ENCODE data around the gene NOS1AP.

Gene NOS1AP

DNA sequence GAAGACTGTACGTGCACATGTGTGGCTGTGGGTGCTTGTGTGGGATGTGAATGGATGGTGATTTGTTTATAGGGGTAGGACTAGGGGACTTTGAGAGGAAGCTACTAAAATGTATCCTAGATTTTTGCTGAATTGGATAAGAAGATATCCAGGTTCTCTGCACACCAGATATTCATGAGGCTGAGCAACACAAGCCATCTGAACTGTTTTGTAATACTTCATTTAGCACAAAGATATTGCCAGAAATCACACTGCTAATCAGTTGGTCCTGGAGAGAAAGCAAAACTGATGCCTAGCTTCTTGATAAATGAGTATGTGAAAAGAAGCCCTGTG, 135.3 kb downstream of the NOS1AP start:
- H3K4me1 ChIP-seq (ENCODE audit: control insufficient read depth, insufficient read depth, low read length, unreplicated experiment): no peaks in the 10 kb centered on the region
- no peak overlapping the region for H3K4me3 ChIP-seq (ENCODE audit: low read depth, low read length)
- peaks cover 72% of the 10 kb centered on the region for H3K27me3 ChIP-seq (ENCODE audit: insufficient read depth, low read length)
- H3K79me2 ChIP-seq (ENCODE audit: control insufficient read depth, insufficient read depth, low read length, unreplicated experiment): no peaks in the 10 kb centered on the region
- no peak overlapping the region for H3K27ac ChIP-seq (ENCODE audit: low read depth, low read length)
- H3K36me3 ChIP-seq (ENCODE audit: insufficient read depth, low read length): no peaks in the 10 kb centered on the region
- H2AFZ ChIP-seq (ENCODE audit: low read length, unreplicated experiment): no peak overlapping the region

DNA sequence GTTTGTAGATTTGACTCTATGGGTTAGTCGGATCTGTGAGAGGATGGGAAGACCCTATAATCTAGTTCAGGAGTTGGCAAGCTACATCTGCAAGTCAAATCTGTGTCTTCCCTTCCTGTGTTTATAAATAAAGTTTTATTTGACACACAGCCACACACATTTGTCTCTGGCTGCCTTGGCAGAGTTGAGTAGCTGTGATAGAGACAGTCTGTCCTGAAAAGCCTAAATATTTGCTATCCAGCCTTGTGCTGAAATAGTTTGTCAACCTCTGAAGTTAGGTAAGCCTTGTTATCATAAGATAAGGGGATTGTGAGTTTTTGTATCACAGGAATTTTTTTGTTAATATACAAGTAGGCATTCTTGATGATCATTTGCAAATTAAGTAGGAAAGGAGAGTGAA, 136.8 kb downstream of the NOS1AP start:
- no peaks in the 10 kb centered on the region for H3K79me2 ChIP-seq (ENCODE audit: control insufficient read depth, insufficient read depth, low read length, unreplicated experiment)

DNA sequence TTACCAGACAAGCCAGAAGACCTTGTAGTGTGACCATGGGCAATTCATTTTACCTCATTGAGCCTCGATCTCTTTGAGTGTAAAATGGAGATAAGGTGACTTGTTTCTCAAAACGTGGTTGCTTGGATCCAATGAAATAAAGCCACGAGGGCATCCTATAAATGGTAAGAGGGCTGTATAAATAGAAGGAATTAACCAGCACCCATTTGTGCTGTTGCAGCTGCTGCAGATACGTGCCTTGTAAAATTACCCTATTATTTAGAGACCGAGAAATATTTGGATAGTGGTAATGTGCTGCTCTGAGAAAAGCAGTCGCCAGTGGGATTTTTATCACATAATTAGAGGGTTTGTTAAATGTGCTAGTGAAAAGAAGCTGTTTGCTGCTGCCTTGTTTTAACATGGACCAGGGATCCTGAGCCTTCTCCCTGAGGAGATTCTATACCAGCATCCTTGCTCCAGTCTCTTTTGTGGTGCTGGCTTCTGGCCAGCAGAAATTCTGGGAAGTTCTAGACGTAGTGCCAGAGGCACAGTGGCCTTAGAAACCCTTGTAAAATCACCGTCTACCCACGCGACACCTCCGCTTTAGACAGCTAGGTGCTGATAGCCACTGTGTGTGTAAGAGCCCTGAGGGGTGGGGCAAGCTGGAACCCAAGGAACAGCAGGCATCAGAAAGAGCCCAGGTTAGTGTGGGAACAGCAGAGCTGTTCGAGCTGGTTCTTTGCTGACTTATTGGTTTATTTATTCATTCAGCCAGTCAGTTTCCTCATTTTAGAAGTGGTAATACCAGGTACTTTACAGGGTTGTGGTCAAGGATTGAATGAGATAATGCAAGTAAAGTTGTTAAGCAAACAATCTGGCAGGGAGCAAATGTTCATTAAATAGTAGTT, 137.5 kb downstream of the NOS1AP start:
- H3K4me1 ChIP-seq (ENCODE audit: control insufficient read depth, insufficient read depth, low read length, unreplicated experiment): no peaks in the 10 kb centered on the region
- H3K27ac ChIP-seq (ENCODE audit: low read depth, low read length): no peak overlapping the region

More for the DNA sequence above, 136.8 kb downstream of the NOS1AP start:
- Histone ChIP-seq H3K4me3 (ENCODE audit: low read depth, low read length) (no peak overlapping the region), H3K36me3 (ENCODE audit: insufficient read depth, low read length) (no peaks in the 10 kb centered on the region), H2AFZ (ENCODE audit: low read length, unreplicated experiment) (no peak overlapping the region), H3K4me1 (ENCODE audit: control insufficient read depth, insufficient read depth, low read length, unreplicated experiment) (no peaks in the 10 kb centered on the region), H3K27me3 (ENCODE audit: insufficient read depth, low read length) (peaks cover 59% of the 10 kb centered on the region), H3K27ac (ENCODE audit: low read depth, low read length) (no peak overlapping the region)

DNA sequence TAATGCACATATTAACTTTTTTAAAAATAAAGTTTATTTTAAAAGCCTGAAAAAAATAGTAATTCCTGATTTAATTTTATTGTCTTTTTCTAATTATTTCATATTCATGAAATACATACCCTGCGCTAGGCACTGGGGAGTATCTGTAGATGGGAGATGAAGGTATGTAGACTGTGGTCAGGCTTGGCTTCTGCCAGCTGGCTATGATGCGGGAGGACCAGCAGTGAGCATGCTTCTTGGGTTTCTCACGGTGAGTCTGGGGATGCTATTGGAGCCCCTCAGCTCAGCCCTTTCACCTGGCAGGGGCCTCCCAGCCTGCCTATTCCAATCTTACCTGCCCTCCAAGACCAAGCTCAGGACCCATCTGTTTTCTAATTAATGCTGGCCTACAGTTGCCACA, 138.4 kb downstream of the NOS1AP start:
- Histone ChIP-seq H3K4me1 (ENCODE audit: control insufficient read depth, insufficient read depth, low read length, unreplicated experiment) (no peaks in the 10 kb centered on the region), H3K79me2 (ENCODE audit: control insufficient read depth, insufficient read depth, low read length, unreplicated experiment) (no peaks in the 10 kb centered on the region), H3K36me3 (ENCODE audit: insufficient read depth, low read length) (no peaks in the 10 kb centered on the region), H3K4me3 (ENCODE audit: low read depth, low read length) (no peak overlapping the region), H3K27ac (ENCODE audit: low read depth, low read length) (no peak overlapping the region), H2AFZ (ENCODE audit: low read length, unreplicated experiment) (no peak overlapping the region), H3K27me3 (ENCODE audit: insufficient read depth, low read length) (peaks cover 66% of the 10 kb centered on the region)

More for the DNA sequence above, 137.5 kb downstream of the NOS1AP start:
- Histone ChIP-seq H3K27me3 (ENCODE audit: insufficient read depth, low read length) (peaks cover 60% of the 10 kb centered on the region), H3K36me3 (ENCODE audit: insufficient read depth, low read length) (no peaks in the 10 kb centered on the region), H3K79me2 (ENCODE audit: control insufficient read depth, insufficient read depth, low read length, unreplicated experiment) (no peaks in the 10 kb centered on the region), H2AFZ (ENCODE audit: low read length, unreplicated experiment) (no peak overlapping the region), H3K4me3 (ENCODE audit: low read depth, low read length) (no peak overlapping the region)

DNA sequence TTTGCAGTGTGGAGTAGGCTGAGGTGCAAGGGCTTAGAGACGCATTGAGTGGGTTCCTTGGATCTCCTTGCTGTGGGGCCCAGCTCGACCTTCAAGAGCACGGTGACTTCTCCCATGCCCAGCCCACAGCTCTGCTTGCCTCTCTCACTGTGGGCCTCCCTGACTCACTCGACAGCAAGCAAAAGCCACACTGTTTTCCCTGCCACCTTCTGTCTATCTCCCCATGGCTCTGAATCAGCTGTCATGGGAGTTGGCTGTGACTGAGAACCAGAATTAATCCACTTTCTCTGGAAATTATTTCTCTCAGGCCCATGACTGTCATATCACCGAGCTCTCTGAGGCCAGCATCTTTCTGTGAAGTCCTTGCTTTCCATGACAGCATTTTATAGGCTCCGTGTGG, 140.7 kb downstream of the NOS1AP start:
- Histone ChIP-seq H3K4me1 (ENCODE audit: control insufficient read depth, insufficient read depth, low read length, unreplicated experiment) (no peaks in the 10 kb centered on the region), H3K27me3 (ENCODE audit: insufficient read depth, low read length) (peaks cover 58% of the 10 kb centered on the region), H3K27ac (ENCODE audit: low read depth, low read length) (no peak overlapping the region), H3K79me2 (ENCODE audit: control insufficient read depth, insufficient read depth, low read length, unreplicated experiment) (no peaks in the 10 kb centered on the region), H3K4me3 (ENCODE audit: low read depth, low read length) (no peak overlapping the region), H2AFZ (ENCODE audit: low read length, unreplicated experiment) (no peak overlapping the region), H3K36me3 (ENCODE audit: insufficient read depth, low read length) (no peaks in the 10 kb centered on the region)

DNA sequence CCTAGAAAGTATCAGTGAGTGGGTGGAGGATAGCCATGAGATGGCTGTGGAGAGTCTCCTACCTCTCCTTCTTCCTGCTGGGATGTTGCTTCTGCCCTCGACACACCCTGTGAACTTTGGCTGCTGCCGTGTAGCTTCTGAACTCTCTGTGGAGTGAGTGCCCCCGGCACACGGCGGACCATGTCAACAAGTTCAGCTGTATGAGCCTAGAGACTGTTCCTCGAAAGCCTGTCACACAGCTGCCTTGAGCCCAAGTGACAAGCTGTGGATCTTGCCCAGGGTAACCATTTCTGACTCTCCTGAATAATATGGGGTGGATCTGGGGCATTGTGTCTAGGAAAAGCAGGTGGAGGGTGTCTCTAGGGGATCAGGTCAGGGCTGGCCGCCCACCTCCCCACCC, 143.2 kb downstream of the NOS1AP start:
- Histone ChIP-seq H3K27me3 (ENCODE audit: insufficient read depth, low read length) (peaks cover 36% of the 10 kb centered on the region), H3K4me1 (ENCODE audit: control insufficient read depth, insufficient read depth, low read length, unreplicated experiment) (no peaks in the 10 kb centered on the region), H3K4me3 (ENCODE audit: low read depth, low read length) (no peak overlapping the region), H3K27ac (ENCODE audit: low read depth, low read length) (no peak overlapping the region), H3K36me3 (ENCODE audit: insufficient read depth, low read length) (no peaks in the 10 kb centered on the region), H2AFZ (ENCODE audit: low read length, unreplicated experiment) (no peak overlapping the region), H3K79me2 (ENCODE audit: control insufficient read depth, insufficient read depth, low read length, unreplicated experiment) (no peaks in the 10 kb centered on the region)

DNA sequence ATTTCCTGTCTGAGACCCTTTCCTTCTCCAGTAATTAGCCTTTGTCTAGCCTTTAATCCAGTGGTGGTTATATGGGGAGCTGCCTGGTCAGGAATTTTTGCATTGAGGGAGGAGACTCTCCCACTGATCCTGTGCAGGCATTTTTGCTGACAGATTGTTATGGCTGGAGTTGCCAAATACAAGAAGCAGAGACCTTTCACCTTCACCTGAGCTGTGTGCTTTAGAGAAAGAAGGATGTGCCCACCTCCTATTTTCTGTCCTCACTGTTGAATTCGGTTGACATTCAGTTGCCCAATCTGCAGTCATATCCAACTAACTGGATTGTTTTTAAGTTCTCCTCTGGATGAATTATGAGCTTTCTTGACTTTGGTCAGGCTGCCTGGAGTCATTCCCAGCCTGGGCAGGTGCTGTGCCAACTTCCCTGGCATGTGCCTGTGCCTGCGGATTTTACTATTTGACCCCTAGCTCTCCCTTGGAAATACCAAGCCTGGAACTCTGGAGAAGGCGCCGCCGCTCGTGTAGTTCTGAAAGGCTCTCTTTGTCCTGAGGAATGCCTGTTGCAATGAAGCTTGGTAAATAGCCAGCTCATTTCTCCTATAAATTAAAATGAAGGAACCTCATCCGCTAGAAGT, 143.9 kb downstream of the NOS1AP start:
- H3K36me3 ChIP-seq (ENCODE audit: insufficient read depth, low read length): no peaks in the 10 kb centered on the region
- no peak overlapping the region for H3K27ac ChIP-seq (ENCODE audit: low read depth, low read length)
- no peak overlapping the region for H2AFZ ChIP-seq (ENCODE audit: low read length, unreplicated experiment)
- no peak overlapping the region for H3K4me3 ChIP-seq (ENCODE audit: low read depth, low read length)
- peaks cover 36% of the 10 kb centered on the region for H3K27me3 ChIP-seq (ENCODE audit: insufficient read depth, low read length)
- H3K79me2 ChIP-seq (ENCODE audit: control insufficient read depth, insufficient read depth, low read length, unreplicated experiment): no peaks in the 10 kb centered on the region
- H3K4me1 ChIP-seq (ENCODE audit: control insufficient read depth, insufficient read depth, low read length, unreplicated experiment): no peaks in the 10 kb centered on the region

DNA sequence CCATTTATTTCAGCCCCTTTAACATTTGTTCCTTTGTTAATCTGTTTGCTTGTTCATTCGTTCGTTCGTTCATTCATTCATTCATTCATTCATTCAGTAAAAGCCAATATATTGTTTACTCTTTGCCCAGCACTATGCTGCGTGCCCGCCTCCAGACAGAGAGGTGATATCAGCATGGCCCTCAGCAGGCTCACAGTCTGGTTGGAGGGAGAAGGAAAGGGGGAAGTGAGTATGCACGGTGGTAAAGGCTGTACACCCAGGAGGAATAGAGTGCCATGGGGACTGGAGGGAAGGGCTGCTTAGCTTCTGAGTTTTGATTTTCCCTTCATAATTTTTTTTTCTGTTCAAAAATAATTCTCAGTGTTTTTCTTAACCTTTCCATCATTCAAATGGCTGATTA, 144.7 kb downstream of the NOS1AP start:
- no peaks in the 10 kb centered on the region for H3K79me2 ChIP-seq (ENCODE audit: control insufficient read depth, insufficient read depth, low read length, unreplicated experiment)
- H3K4me3 ChIP-seq (ENCODE audit: low read depth, low read length): no peak overlapping the region
- no peaks in the 10 kb centered on the region for H3K4me1 ChIP-seq (ENCODE audit: control insufficient read depth, insufficient read depth, low read length, unreplicated experiment)
- H3K27ac ChIP-seq (ENCODE audit: low read depth, low read length): no peak overlapping the region
- no peak overlapping the region for H2AFZ ChIP-seq (ENCODE audit: low read length, unreplicated experiment)
- H3K27me3 ChIP-seq (ENCODE audit: insufficient read depth, low read length): peaks cover 36% of the 10 kb centered on the region
- H3K36me3 ChIP-seq (ENCODE audit: insufficient read depth, low read length): no peaks in the 10 kb centered on the region

DNA sequence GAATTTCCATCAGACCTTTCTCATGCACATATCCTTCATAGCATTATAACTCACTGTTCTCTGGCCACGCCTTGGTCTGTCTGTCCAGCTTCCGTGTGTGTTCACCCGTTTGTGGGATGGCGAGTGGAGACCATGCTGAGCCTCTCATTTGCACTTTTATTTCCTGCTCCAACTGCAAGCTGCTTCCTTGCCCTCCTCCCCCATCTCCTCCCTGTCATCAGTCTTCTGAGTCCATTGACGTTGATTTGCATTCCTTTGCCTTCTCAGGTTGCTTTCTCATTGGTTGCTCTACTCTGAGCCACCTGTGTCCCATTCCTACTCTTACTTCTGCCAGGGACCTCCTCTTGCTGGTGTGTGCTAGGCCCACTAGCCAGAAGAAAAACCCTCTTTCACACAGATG, 146.4 kb downstream of the NOS1AP start:
- Histone ChIP-seq H3K36me3 (ENCODE audit: insufficient read depth, low read length) (no peaks in the 10 kb centered on the region), H3K4me3 (ENCODE audit: low read depth, low read length) (no peak overlapping the region), H3K79me2 (ENCODE audit: control insufficient read depth, insufficient read depth, low read length, unreplicated experiment) (no peaks in the 10 kb centered on the region), H3K4me1 (ENCODE audit: control insufficient read depth, insufficient read depth, low read length, unreplicated experiment) (no peaks in the 10 kb centered on the region), H2AFZ (ENCODE audit: low read length, unreplicated experiment) (no peak overlapping the region), H3K27ac (ENCODE audit: low read depth, low read length) (no peak overlapping the region), H3K27me3 (ENCODE audit: insufficient read depth, low read length) (peaks cover 31% of the 10 kb centered on the region)

DNA sequence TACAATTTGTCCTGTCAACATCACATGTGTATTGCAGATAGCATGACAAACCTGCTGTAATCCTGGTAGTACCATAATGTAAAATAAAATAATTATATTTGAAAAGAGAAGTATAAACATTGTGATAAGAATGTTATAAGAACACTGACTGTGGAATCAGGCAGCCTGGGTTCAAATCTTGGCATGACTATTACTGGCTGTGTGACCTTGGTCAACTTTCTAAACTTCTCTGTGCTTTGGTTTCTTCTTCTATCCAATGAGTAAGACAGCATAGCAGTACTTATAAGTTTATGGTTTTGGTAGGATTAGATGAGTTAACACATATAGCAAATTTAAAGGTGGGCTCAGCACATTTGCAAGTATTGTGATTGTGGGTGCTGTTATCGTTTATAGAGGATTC, 147.1 kb downstream of the NOS1AP start:
- Histone ChIP-seq H3K4me3 (ENCODE audit: low read depth, low read length) (no peak overlapping the region), H3K79me2 (ENCODE audit: control insufficient read depth, insufficient read depth, low read length, unreplicated experiment) (no peaks in the 10 kb centered on the region), H3K27ac (ENCODE audit: low read depth, low read length) (no peak overlapping the region), H3K27me3 (ENCODE audit: insufficient read depth, low read length) (peaks cover 27% of the 10 kb centered on the region), H3K36me3 (ENCODE audit: insufficient read depth, low read length) (no peaks in the 10 kb centered on the region), H3K4me1 (ENCODE audit: control insufficient read depth, insufficient read depth, low read length, unreplicated experiment) (no peaks in the 10 kb centered on the region), H2AFZ (ENCODE audit: low read length, unreplicated experiment) (no peak overlapping the region)

DNA sequence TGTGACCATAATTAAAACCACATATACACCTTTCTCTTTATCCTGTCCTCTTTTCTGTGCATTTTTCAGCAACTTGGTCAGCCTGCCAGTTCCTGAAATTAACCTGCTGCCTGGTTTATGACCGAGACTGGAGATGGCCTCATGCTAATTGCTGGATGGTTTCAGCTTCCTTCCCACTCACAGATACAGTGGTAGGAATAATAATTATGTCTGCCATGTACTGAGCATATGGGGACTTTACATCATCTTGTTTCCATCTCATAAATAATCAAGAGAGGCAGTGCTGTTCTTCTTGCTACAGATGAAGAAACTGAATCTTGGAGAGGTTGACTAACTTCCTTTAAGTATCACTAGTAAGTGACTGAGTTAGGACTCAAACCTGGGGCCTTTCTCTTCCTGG, 148.2 kb downstream of the NOS1AP start:
- Histone ChIP-seq H3K79me2 (ENCODE audit: control insufficient read depth, insufficient read depth, low read length, unreplicated experiment) (no peaks in the 10 kb centered on the region), H3K4me3 (ENCODE audit: low read depth, low read length) (no peak overlapping the region), H3K4me1 (ENCODE audit: control insufficient read depth, insufficient read depth, low read length, unreplicated experiment) (no peaks in the 10 kb centered on the region), H3K27me3 (ENCODE audit: insufficient read depth, low read length) (peaks cover 16% of the 10 kb centered on the region), H3K36me3 (ENCODE audit: insufficient read depth, low read length) (no peaks in the 10 kb centered on the region), H2AFZ (ENCODE audit: low read length, unreplicated experiment) (no peak overlapping the region), H3K27ac (ENCODE audit: low read depth, low read length) (no peak overlapping the region)

Measured in ACC112 (cell line).